ENCODE results near the gene EXD3.
"Not testable (repeated sequence)": the region's sequence is repeated elsewhere in the genome, so short reads cannot be mapped to it uniquely, and the experiment has no call there.

Gene EXD3

DNA sequence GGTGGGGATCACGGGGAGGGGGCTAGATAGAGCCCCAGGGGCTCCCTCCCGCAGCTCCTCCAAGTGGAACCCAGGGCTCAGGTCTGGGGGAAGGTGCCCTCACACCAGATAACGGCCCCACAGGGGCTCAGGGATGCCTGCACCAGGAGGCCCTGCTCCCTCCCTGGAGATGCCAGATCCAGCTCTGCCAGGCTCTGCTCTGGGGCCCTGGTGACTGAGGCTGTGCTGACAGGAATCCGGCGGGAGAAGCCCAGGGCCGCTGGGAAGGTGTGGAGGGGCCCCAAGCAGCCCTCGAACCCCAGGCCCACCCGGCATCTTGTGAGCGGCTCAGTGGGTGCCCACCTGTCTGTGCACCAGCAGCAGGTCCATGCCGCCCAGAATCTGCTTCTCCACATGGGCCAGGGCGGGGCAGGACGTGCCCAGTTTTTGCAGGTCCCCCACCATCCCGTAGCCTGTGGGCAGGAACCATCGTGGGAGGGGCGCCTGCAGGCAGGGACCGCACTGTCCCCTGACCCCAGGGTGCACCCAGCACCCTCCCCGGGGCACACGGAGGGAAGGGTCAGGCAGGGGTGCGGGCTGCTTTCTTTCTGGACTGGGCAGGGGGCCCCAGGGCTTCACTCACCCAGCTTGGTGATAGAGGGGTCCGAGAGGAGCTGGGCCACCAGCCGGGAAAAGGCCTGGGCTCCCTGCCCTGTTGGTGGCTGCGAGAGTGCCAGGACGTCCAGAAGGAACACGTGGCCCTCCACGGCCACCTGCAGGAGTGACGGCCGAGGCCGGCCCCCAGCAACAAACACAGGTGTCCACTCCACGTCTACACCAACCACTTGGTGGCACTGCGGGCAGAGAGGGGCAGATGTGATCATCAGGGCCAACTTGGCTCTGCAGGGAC, 72.0 kb downstream of the EXD3 start:
- DNase-seq = no peak

- DNase-seq = no peak
These were observed 73.4 kb downstream of the EXD3 start for GRCh38 chr9:137349471-137350033.

DNA sequence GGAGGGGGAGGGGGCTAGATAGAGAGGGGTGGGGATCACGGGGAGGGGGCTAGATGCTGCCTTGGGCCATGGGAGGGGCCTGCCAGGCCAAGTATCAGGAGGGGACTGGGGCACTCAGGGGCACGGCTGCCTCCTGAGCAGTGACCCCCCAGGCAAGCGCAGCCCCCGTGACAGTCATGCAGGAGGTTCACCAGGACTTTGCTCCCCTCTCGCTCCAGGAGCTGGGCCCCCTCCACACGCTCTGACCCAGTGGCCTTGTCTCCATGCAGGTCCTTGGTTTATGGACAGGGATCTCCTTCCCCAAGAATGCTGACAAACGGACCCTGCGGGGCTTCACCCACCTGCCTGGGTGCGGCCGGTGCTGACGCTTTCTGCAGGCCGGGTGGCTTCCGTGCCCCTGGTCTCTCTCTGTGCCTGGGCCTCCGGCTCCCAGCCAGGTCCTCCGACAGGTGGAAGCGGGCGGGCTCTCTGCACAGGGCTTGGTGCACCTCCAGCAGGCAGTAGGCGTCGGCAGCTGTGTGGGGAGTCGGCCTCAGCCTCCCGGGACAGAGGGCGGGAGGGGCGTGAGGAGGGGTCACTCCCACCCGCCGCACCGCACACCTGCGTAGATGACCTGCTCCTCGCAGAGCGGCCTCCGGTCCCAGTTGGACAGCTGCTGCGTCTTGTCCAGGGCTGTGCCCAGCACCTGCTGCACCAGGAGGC, 74.0 kb downstream of the EXD3 start:
- no peak for DNase-seq

- no peak for DNase-seq
These were observed 75.0 kb downstream of the EXD3 start for GRCh38 chr9:137347928-137348327.

DNA sequence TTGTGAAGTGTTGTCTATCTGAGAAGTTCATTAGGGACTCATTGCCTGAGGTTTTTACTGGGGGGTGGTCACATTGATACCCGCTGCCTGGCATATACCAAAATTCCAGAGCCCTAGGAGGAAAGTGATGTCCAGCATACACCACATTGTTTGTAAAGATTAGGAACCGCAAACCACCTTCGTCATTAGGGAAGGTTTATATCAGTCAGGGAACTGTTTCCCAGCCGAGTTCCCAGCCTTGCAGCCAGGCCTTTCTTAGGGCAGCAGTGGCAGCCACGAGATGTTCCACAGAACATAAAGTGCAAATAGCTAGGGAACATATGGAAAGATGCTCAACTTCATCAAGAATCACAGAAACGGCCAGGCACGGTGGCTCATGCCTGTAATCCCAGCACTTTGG, 80.5 kb downstream of the EXD3 start:
- no peak for DNase-seq

- DNase-seq = no peak
These were observed 81.7 kb downstream of the EXD3 start for GRCh38 chr9:137341227-137341626.

- DNase-seq = not testable (repeated sequence)
These were observed 83.0 kb downstream of the EXD3 start for GRCh38 chr9:137339908-137340462.

- DNase-seq = no peak
These were observed 83.7 kb downstream of the EXD3 start for GRCh38 chr9:137339045-137339907.

DNA sequence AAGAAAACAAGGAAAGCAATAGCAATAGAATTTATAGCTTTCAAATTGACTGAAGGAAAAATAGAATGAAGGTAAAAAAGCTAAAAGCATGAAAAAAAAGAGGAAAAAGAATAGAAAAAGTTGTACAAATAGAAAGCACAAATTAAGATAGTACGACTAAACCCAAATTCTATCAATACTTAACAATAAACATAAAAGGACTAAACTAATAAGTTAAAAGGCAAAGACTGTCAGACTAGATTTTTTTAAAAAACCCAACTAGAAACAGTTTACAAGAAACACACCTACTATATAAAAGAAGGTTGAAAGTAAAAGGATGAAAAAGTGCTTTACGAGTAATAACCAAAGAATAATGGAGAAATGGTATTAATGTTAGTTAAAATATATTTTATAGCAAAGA, 86.2 kb downstream of the EXD3 start:
- DNase-seq = no peak

GRCh38 chr9:137333016-137333671, 89.8 kb downstream of the EXD3 start:
- no peak for DNase-seq

- no peak for DNase-seq
These were observed 91.0 kb downstream of the EXD3 start for GRCh38 chr9:137331929-137332328.

DNA sequence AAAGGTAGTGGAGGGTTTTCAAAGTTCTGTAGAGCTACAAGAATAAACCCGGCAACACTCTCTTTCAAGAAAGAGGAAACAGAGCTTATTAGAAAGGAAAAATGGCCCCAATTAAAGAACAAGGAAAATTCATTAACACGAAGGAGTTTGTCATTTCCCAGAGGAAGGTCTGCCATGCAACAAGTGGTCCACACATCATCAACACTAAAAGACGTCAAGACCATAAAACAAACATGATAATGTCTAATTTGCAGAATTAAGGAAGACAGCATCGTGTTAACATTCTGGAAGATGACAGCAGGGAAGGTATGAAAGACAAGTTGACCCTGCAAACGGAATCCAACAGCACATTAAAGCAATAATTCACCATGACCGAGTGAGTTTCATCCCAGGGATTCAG, 92.3 kb downstream of the EXD3 start:
- DNase-seq = no peak

DNA sequence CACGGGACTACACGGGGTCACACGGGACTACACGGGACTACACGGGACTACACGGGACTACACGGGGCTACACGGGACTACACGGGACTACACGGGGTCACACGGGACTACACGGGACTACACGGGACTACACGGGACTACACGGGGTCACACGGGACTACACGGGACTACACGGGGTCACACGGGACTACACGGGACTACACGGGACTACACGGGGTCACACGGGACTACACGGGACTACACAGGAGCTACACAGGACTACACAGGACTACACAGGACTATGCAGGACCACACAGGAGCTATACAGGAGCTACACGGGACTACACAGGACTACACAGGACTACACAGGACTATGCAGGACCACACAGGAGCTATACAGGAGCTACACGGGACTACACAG, 93.4 kb downstream of the EXD3 start:
- DNase-seq = not testable (repeated sequence)

DNA sequence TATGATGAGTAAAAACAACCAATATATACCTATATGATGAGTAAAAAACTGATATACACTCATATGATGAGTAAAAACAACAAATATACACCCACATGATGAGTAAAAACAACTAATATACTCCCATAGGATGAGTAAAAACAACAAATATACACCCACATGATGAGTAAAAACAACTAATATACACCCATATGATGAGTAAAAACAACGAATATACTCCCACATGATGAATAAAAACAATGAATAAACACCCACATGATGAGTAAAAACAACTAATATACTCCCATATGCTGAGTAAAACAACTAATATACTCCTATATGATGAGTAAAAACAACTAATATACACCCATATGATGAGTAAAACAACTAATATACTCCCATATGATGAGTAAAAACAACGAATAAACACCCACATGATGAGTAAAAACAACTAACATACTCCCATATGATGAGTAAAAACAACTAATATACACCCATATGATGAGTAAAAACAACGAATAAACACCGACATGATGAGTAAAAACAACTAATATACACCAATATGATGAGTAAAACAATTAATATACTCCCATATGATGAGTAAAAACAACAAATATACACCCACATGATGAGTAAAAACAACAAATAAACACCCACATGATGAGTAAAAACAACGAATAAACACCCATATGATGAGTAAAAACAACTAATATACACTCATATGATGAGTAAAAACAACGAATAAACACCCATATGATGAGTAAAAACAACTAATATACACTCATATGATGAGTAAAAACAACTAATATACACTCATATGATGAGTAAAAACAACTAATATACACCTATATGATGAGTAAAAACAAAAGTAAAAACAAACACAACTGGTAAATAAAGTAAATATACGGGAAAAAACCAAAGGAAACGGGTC, 95.1 kb downstream of the EXD3 start:
- not testable (repeated sequence) for DNase-seq

- no peak for DNase-seq
These were observed 96.4 kb downstream of the EXD3 start for GRCh38 chr9:137326445-137327065.

- DNase-seq = no peak
These were observed 97.2 kb downstream of the EXD3 start for GRCh38 chr9:137325799-137326198.

- no peak for DNase-seq
These were observed 97.8 kb downstream of the EXD3 start for GRCh38 chr9:137325124-137325523.

DNA sequence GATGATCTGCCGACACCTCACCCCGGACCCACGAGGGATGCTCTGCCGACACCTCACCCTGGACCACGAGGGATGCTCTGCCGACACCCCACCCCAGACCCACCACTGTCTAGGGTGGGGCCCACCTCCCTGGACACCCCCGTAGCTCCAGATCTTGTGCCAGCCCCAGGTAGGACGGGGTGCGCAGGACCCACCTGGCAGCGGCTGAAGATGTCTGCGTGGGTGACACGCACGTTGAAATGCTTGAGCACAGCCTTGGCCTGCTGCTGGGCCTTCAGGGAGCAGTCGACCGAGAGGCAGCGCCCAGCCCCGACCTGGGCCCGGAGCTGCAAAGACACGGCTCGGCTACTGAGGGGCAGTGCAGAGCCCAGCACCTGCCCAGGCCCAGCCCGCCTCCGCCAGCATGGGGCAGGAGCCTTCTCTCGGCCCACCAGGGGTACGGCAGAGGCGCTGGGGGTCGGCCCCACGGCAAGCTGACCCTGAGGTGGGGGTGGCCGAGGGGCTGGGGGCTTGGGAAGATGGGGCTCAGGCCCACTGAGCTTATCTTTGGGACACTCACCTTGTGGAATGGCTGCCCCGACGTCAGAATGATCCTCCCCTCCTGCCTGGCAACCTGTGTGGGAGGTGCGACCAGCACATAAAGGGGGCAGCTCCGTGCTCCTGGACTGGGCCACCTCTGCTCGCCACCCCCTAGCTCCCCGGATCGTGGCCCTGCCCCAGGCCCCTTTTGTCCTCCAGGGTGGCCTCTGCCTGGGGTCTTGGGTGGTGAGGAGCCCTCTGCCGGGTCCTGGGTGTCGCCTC, 99.2 kb downstream of the EXD3 start:
- DNase-seq = no peak

Measured in nucleus accumbens (tissue), 56 donors.